SU-DHL-6 (cell line): ENCODE results near the gene WFIKKN1.

ENCODE experiments used
- H2AFZ ChIP-seq: fragments of 200-600 bp; sonication (generic); 2 replicates; pipeline ENCODE4 v1.6.1; 2014; ENCODE audit warnings: low read depth, mild to moderate bottlenecking, moderate library complexity, mixed read lengths, antibody characterized with exemption, low read length; ENCODE audit not compliant: severe bottlenecking
- H3F3A ChIP-seq: fragments of 200-600 bp; shearing (Covaris generic); 2 replicates; pipeline ENCODE4 v1.6.0; 2016; ENCODE audit warnings: antibody characterized with exemption, mild to moderate bottlenecking; ENCODE audit not compliant: insufficient read depth
- H3K27ac ChIP-seq: fragments of 200-600 bp; sonication (generic); 2 replicates; pipeline ENCODE4 v1.5.1; 2016; ENCODE audit warnings: low read depth, mild to moderate bottlenecking, low read length, moderate library complexity, mixed read lengths
- H3K27me3 ChIP-seq: fragments of 200-600 bp; sonication (generic), shearing (Covaris generic); 2 replicates; pipeline ENCODE4 v1.6.0; 2014; ENCODE audit warnings: mild to moderate bottlenecking, low read length
- H3K36me3 ChIP-seq: fragments of 200-600 bp; sonication (generic); 2 replicates; pipeline ENCODE4 v1.6.1; 2014; ENCODE audit warnings: mild to moderate bottlenecking, low read length, mixed read lengths
- H3K4me2 ChIP-seq: fragments of 300-600, 200-600 bp; shearing (Covaris generic), sonication (generic); 2 replicates; pipeline ENCODE4 v1.6.0; 2014; ENCODE audit warnings: low read length, low read depth, mild to moderate bottlenecking; ENCODE audit not compliant: poor library complexity, severe bottlenecking
- H3K4me3 ChIP-seq: fragments of 200-600 bp; sonication (generic); 2 replicates; pipeline ENCODE4 v1.5.1; 2014; ENCODE audit warnings: antibody characterized with exemption, low read length, mild to moderate bottlenecking, mixed read lengths; ENCODE audit not compliant: insufficient read depth, poor library complexity, severe bottlenecking
- H3K79me2 ChIP-seq: fragments of 200-600 bp; sonication (generic); 2 replicates; pipeline ENCODE4 v1.6.1; 2014; ENCODE audit warnings: mild to moderate bottlenecking, low read length, moderate library complexity; ENCODE audit not compliant: insufficient read depth
- H3K9ac ChIP-seq: fragments of 200-600 bp; sonication (generic); 2 replicates; pipeline ENCODE4 v1.7.0; 2014; ENCODE audit warnings: mild to moderate bottlenecking, low read length
- H3K9me2 ChIP-seq: fragments of 200-600 bp; sonication (generic); replicated peaks from 2 replicates; pipeline ENCODE4 v1.6.1; 2014; ENCODE audit warnings: low read length; ENCODE audit not compliant: insufficient read depth
- H3K9me3 ChIP-seq: fragments of 200-600 bp; sonication (generic); 2 replicates; pipeline ENCODE4 v1.6.1; 2014; ENCODE audit warnings: low read length, mixed read lengths; ENCODE audit not compliant: insufficient read depth
- H4K20me1 ChIP-seq: fragments of 200-600 bp; sonication (generic); 2 replicates; pipeline ENCODE4 v1.6.1; 2014; ENCODE audit warnings: low read depth, mild to moderate bottlenecking, antibody characterized with exemption, low read length, moderate library complexity, mixed read lengths
- CTCF ChIP-seq: fragments of 200-600 bp; sonication (generic); IDR thresholded peaks from one replicate; pipeline ENCODE4 v1.5.1; 2017; ENCODE audit warnings: antibody characterized with exemption, mild to moderate bottlenecking, low read length, moderate library complexity; ENCODE audit not compliant: insufficient read depth, poor library complexity, severe bottlenecking
- EZH2phosphoT487 ChIP-seq: fragments of 200-600 bp; sonication (generic), shearing (Covaris generic); conservative IDR thresholded peaks from 2 replicates; pipeline ENCODE4 v1.6.1; 2018; ENCODE audit warnings: mild to moderate bottlenecking, antibody characterized with exemption, low read length, moderate library complexity, mixed read lengths

The WFIKKN1 gene

DNA sequence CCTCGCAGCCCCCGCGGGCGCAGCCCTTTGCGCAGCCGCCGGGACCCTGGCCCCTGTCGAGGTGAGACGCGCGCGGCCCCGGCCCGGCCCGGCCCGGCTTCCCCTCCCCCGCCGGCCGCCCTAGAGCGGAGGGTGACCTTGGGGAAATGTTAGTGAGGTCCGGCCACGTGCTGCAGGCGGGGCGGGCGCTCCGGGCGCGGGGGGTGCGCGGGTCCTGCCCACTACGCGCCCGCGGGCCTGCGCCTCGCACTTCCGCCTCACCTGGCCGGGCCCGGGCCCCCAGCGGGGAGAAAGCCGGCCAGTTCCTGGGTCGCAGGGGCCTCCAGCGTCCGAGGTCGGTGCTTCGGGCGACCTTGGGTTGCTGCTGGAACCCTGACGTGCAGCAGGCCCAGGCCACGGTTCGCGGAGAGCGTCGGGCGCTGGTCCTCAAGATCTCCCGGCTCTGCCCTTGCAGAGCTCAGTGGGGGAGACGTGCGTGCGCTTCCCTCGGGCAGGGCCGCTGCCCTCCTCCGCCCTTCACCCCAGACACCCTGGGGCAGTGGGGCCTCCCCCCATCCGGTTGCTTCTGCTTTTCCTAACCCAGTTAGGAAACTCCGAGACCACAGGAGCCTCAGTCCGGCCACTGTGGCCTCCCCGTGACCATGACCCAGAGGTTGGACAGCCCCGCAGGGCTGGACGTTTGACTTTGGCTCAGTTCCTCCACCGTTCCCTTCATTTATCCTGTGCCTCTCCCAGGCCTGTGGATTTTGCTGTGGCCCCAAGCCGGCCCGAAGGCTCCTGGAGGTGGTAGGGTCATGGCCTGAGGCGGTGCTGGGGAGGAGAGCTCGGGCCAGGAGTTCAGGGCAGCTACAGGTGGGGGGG, 11.6 kb downstream of the WFIKKN1 start:
- TF ChIP-seq EZH2phosphoT487 = no peak
- no peak for TF ChIP-seq CTCF
- Histone ChIP-seq H3F3A (peaks cover 26% of the 10 kb centered on the region), H3K9ac (peak overlapping the region; percentile 70), H4K20me1 (no peaks in the 10 kb centered on the region), H3K27me3 (no peaks in the 10 kb centered on the region), H3K4me3 (peak overlapping the region; percentile 80), H2AFZ (no peak overlapping the region), H3K36me3 (no peaks in the 10 kb centered on the region), H3K9me3 (no peaks in the 10 kb centered on the region), H3K9me2 (no peaks in the 10 kb centered on the region), H3K79me2 (peaks cover 13% of the 10 kb centered on the region), H3K4me2 (peak overlapping the region; percentile 65), H3K27ac (peak overlapping the region; percentile 74)

GRCh38 chr16:643050-643368, 12.2 kb downstream of the WFIKKN1 start:
- peak overlapping the region; percentile 80 for H3K4me3 ChIP-seq

GRCh38 chr16:644556-644955, 13.8 kb downstream of the WFIKKN1 start:
- Histone ChIP-seq H3K4me3 (no peak overlapping the region), H3K9me3 (no peaks in the 10 kb centered on the region), H3K4me2 (no peak overlapping the region), H4K20me1 (no peaks in the 10 kb centered on the region), H2AFZ (no peak overlapping the region), H3K79me2 (peaks cover 13% of the 10 kb centered on the region), H3F3A (peaks cover 26% of the 10 kb centered on the region), H3K9ac (no peak overlapping the region), H3K27me3 (no peaks in the 10 kb centered on the region), H3K9me2 (no peaks in the 10 kb centered on the region), H3K27ac (no peak overlapping the region), H3K36me3 (no peaks in the 10 kb centered on the region)
- no peak for TF ChIP-seq EZH2phosphoT487
- no peak for TF ChIP-seq CTCF

More at GRCh38 chr16:643050-643368, 12.2 kb downstream of the WFIKKN1 start:
- H3K4me2 ChIP-seq = peak overlapping the region; percentile 65
- no peaks in the 10 kb centered on the region for H3K36me3 ChIP-seq
- H3K9me2 ChIP-seq = no peaks in the 10 kb centered on the region
- no peaks in the 10 kb centered on the region for H3K9me3 ChIP-seq
- TF ChIP-seq CTCF (no peak), EZH2phosphoT487 (no peak)
- peaks cover 13% of the 10 kb centered on the region for H3K79me2 ChIP-seq
- H4K20me1 ChIP-seq = no peaks in the 10 kb centered on the region
- peak overlapping the region; percentile 74 for H3K27ac ChIP-seq
- H3F3A ChIP-seq = peaks cover 27% of the 10 kb centered on the region
- no peak overlapping the region for H2AFZ ChIP-seq
- H3K9ac ChIP-seq = peak overlapping the region; percentile 70
- H3K27me3 ChIP-seq = no peaks in the 10 kb centered on the region
